K562 (cell line): ENCODE measurements around the gene RXRB. TPM values are rescaled to one million over a fixed set of nuclear protein-coding genes. Genes with fewer than 3 reads are reported as not detected.

Experiments used
- BRD9 ChIP-seq: fragments of 450-650 bp; IDR thresholded peaks from 2 replicates; pipeline ENCODE4 v1.6.1; 2018; ENCODE audit warnings: low read depth; ENCODE audit not compliant: partially characterized antibody
- CREB3L1 ChIP-seq: fragments of 450-650 bp; IDR thresholded peaks from 2 replicates; pipeline ENCODE4 v1.6.1; 2014; ENCODE audit warnings: low read depth, mild to moderate bottlenecking, moderate library complexity, borderline replicate concordance
- HBP1 ChIP-seq: fragments of 450-650 bp; formaldehyde crosslinking; IDR thresholded peaks from 2 replicates; pipeline ENCODE4 v1.4.0; 2022; ENCODE audit warnings: missing genetic modification characterization
- HIVEP1 ChIP-seq: fragments of 250-450 bp; sonication (Bioruptor Pico); IDR thresholded peaks from 2 replicates; pipeline ENCODE4 v1.4.0; 2020; ENCODE audit warnings: mild to moderate bottlenecking
- NBN ChIP-seq: fragments of 450-650 bp; IDR thresholded peaks from 2 replicates; pipeline ENCODE4 v1.6.1; 2016; ENCODE audit warnings: low read depth, mild to moderate bottlenecking
- RAD21 ChIP-seq, 2 experiments: fragments of 250-450 bp in 1 of 2; fragments of 450-650 bp in 1 of 2; sonication (Bioruptor Pico) in 1 of 2; formaldehyde crosslinking in 1 of 2; IDR thresholded peaks in 1 of 2; conservative IDR thresholded peaks in 1 of 2; 2 replicates each; pipeline versions ENCODE4 v1.4.0 to v1.8.0; 2020 to 2022; ENCODE audit warnings: mild to moderate bottlenecking in 2 of 2, moderate library complexity in 1 of 2
- SP1 ChIP-seq: sonication (generic); formaldehyde crosslinking; IDR thresholded peaks from 2 replicates; pipeline ENCODE4 v1.8.1; 2022; ENCODE audit warnings: mild to moderate bottlenecking, missing genetic modification reagents
- STAT6 ChIP-seq: sonication (generic); formaldehyde crosslinking; IDR thresholded peaks from 2 replicates; pipeline ENCODE4 v1.8.1; 2023; ENCODE audit warnings: mild to moderate bottlenecking, missing genetic modification reagents
- TBL1XR1 ChIP-seq, 2 experiments: IDR thresholded peaks; 2 replicates each; pipeline ENCODE4 v1.6.1; 2012; ENCODE audit warnings: improper control_type of control experiment in 2 of 2, low read length in 2 of 2, mild to moderate bottlenecking in 1 of 2
- ZBTB49 ChIP-seq: sonication (generic); formaldehyde crosslinking; IDR thresholded peaks from 2 replicates; pipeline ENCODE4 v1.8.0; 2022; ENCODE audit warnings: missing genetic modification reagents, mild to moderate bottlenecking, borderline replicate concordance
- ZHX1 ChIP-seq: fragments of 150-350 bp; conservative IDR thresholded peaks from 2 replicates; pipeline ENCODE4 v1.6.1; 2014; ENCODE audit warnings: low read length
- ZNF224 ChIP-seq: sonication (generic); formaldehyde crosslinking; IDR thresholded peaks from 2 replicates; pipeline ENCODE4 v1.8.0; 2022; ENCODE audit warnings: mild to moderate bottlenecking, missing genetic modification reagents
- ZNF785 ChIP-seq: fragments of 250-450 bp; sonication (Bioruptor Pico); IDR thresholded peaks from 2 replicates; pipeline ENCODE4 v1.4.0; 2020; ENCODE audit warnings: mild to moderate bottlenecking
- polyA plus RNA-seq, 8 experiments: library from polyadenylated mRNA; depleted of rRNA in 4 of 8; stranded (reverse) in 5 of 8; unstranded in 3 of 8; fragments of >200 nt; fragmentation: Nextera tagmentation in 2 of 8; fragmentation: Illumina TruSeq in 1 of 8; extraction: Ambion mirVana in 2 of 8; extraction: Trizol in 1 of 8; gene quantifications; 2 replicates each; pipeline versions ENCODE4 v1.2.1 to v1.2.3, GENCODE V29; 2011 to 2014; ENCODE audit warnings: inconsistent platforms in 1 of 8, missing spikeins in 1 of 8
- total RNA-seq, 7 experiments: library from RNA; depleted of rRNA in 6 of 7; stranded (reverse); fragments of >200 nt in 6 of 7; fragmentation: Illumina TruSeq in 2 of 7; extraction: Trizol in 2 of 7; gene quantifications; 2 replicates each; pipeline versions ENCODE4 v1.2.1 to v1.2.3, GENCODE V29; 2011 to 2021; ENCODE audit warnings: low replicate concordance in 1 of 7

RXRB gene
- total and polyA plus RNA-seq, 9 of the 15 experiments (the other 6 are each of a cell fraction or from before 2014, with no cell fraction given), result 0.76 to 35.5 (median 18.4) TPM

- TF ChIP-seq ZBTB49 (CRISPR knock-in tag) (0 out of 2 replicates have a peak, but pooled peaks have one; percentile 67), TBL1XR1 (IDR thresholded peaks at IDR 0.05; ENCODE audit: low read length in 2 of 2) (peak in 1 of 2 experiments; percentile 73; a peak in 2 of 4 replicates), ZNF785 (CRISPR knock-in tag) (no peak), NBN (peak; percentile 79; the same call in 1 of the 2 replicates), STAT6 (peak; percentile 98), RAD21 (CRISPR knock-in tag; conservative IDR thresholded peaks at IDR 0.05 in 1 of 2, IDR thresholded peaks at IDR 0.05 in 1 of 2) (no peak; a peak in 1 of 4 replicates), ZNF224 (CRISPR knock-in tag) (no peak), CREB3L1 (peak; percentile 100), HBP1 (peak; percentile 94), BRD9 (peak; percentile 83), HIVEP1 (no peak; the same call in 1 of the 2 replicates), SP1 (CRISPR knock-in tag) (peak; percentile 89), ZHX1 (peak; percentile 71)
These were observed at the start of gene RXRB, which contains the start of gene SLC39A7 (continued) for GRCh38 chr6:33200219-33201146.
